HFF-Myc (cell line): ENCODE results near the gene HSD17B8.
A peak's percentile ranks its signal among the peaks of the same experiment; 100 is the strongest.

Experiments used
- DNase-seq: peaks from one replicate; pipeline ENCODE4 v3.0.0-alpha.2; 2011; ENCODE audit warnings: low read depth; ENCODE audit errors: extremely low read depth
- H3K4me3 ChIP-seq: replicated peaks from 2 replicates; pipeline ENCODE4 v1.5.1; 2011; ENCODE audit warnings: low read depth, mild to moderate bottlenecking, control low read depth, low read length
- CTCF ChIP-seq: IDR thresholded peaks from 2 replicates; pipeline ENCODE4 v1.5.1; 2012; ENCODE audit warnings: mild to moderate bottlenecking, low read depth, low read length, control low read depth; ENCODE audit errors: missing control alignments

Gene HSD17B8

DNA sequence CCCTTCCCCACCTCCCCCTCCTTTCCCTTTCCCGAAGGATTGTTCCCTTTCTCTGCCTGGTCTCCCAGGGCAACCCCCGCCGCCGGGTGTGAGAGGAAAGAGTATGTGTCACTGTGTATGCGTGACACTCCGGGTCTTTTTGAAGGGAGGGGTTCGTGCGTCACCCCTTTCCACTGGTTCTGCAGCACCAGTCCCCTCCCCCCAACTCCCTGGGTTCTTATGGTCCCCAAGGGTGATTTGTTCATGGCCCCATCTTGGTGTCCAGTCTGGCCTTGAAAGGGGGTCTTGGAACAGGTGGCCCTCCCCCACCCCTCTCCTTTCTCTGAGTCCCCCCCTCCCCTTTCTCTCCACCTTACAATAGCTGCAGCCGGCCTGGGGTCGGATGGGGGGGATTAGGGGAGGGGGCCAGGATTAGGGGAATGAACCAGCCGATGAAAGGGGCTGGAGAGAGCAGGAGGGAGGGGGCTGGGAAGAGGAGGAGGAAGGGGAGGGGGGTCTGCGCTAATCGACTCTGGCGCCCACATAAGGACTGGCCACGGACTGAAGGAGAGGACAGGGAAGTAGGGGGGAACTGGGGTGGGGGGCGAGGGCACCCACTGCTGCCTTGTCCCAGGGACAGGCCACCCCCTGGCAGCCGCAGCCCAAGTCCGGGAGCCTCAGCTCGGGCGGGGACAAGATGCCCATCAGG lies 2.6 kb downstream of the HSD17B8 start:
- DNase-seq: no peak
- H3K4me3 ChIP-seq: peak overlapping the region; percentile 94
- no peak for TF ChIP-seq CTCF

DNA sequence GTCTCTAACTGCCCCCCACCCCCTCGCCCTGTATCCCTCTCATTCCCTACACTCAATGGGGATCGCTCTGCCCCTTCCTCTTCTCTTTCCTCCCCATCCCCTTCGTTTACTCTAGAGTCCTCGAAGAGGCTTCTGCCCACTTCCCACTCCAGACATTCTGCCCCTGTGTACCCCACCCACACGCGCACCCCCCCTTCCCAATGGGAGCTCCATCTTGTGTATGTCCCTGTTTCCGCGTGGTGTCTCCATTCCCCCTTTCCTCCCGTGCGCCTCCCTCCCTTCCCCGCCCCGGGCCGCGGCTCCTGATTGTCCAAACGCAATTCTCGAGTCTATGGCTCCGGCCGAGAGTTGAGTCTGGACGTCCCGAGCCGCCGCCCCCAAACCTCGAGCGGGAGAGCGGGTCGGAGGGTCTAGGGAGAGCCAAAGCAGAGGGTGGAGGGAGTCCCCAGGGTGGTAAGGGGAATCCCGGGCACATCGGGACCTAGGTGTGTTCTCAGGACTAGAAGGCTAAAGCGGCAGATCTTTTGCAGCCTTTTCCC lies 3.2 kb downstream of the HSD17B8 start:
- no peak for DNase-seq
- peak overlapping the region; percentile 94 for H3K4me3 ChIP-seq
- no peak for TF ChIP-seq CTCF

GRCh38 chr6:33208091-33208967 lies 3.9 kb downstream of the HSD17B8 start, which contains the start of gene RING1:
TSS of gene RING1 (plus strand) at chr6:33208500. CDS start at chr6:33208823, 323 bp downstream.
- no peak for DNase-seq

GRCh38 chr6:33209856-33210255 lies 5.4 kb downstream of the HSD17B8 start:
- no peak for DNase-seq
- H3K4me3 ChIP-seq: no peak overlapping the region
- TF ChIP-seq CTCF: no peak

More at GRCh38 chr6:33208091-33208967, 3.9 kb downstream of the HSD17B8 start, which contains the start of gene RING1:
- peak within 1 kb of the TSS; percentile 94 for H3K4me3 ChIP-seq
- TF ChIP-seq CTCF: no peak

DNA sequence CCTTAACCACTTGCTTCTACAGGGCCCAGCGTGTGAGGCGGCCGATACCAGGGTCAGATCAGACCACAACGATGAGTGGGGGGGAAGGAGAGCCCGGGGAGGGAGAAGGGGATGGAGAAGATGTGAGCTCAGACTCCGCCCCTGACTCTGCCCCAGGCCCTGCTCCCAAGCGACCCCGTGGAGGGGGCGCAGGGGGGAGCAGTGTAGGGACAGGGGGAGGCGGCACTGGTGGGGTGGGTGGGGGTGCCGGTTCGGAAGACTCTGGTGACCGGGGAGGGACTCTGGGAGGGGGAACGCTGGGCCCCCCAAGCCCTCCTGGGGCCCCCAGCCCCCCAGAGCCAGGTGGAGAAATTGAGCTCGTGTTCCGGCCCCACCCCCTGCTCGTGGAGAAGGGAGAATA lies 6.7 kb downstream of the HSD17B8 start:
- DNase-seq: no peak
- no peak overlapping the region for H3K4me3 ChIP-seq
- TF ChIP-seq CTCF: no peak

DNA sequence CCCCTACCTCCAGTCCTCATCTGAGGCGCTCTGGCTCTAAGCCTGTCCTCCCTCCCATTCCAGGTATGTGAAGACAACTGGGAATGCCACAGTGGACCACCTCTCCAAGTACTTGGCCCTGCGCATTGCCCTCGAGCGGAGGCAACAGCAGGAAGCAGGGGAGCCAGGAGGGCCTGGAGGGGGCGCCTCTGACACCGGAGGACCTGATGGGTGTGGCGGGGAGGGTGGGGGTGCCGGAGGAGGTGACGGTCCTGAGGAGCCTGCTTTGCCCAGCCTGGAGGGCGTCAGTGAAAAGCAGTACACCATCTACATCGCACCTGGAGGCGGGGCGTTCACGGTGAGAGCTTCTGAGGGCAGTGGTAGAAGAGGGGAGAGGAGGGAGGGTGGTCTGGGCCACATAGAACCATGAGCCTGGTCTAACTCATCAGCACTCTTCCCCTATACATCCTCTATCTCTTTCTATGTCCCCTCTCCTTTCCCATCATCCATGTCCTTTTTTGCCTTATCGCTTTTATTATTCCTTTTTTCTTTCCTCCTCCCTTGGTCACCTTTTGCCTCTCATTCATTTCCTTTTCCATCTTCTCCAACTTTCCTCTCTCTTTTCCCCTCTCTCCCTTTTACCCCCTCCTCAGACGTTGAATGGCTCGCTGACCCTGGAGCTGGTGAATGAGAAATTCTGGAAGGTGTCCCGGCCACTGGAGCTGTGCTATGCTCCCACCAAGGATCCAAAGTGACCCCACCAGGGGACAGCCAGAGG lies 7.4 kb downstream of the HSD17B8 start:
- TF ChIP-seq CTCF: no peak
- DNase-seq: no peak
- no peak overlapping the region for H3K4me3 ChIP-seq
